Gastrocnemius medialis (tissue), 4 donors: ENCODE measurements around the gene GINS2. TPM values are rescaled to one million over a fixed set of nuclear protein-coding genes. Genes with fewer than 3 reads are reported as not detected.

Source experiments
- ATAC-seq, 2 donors: fragments of 150-250 bp; one replicate each; pipeline ENCODE4 v1.9.1; 2016
- DNase-seq, 2 donors: peaks; one replicate each; pipeline ENCODE4 v3.0.0-alpha.2; 2019
- H3K27ac ChIP-seq, 4 donors: fragments of 200-600 bp; sonication (generic); 1 replicate in 1 of 4; 2 replicates in 3 of 4; pipeline ENCODE4 v1.5.1; 2016 to 2018; ENCODE audit warnings: mild to moderate bottlenecking in 2 of 4, moderate library complexity in 1 of 4
- H3K27me3 ChIP-seq, 3 donors: fragments of 200-600 bp; sonication (generic) in 2 of 3; 1 replicate in 1 of 3; 2 replicates in 2 of 3; pipeline versions ENCODE4 v1.5.1 to v1.6.0; 2016 to 2019; ENCODE audit warnings: mild to moderate bottlenecking in 1 of 3, moderate library complexity in 1 of 3
- H3K36me3 ChIP-seq, 2 donors: fragments of 200-600 bp; sonication (generic) in 1 of 2; one replicate each; pipeline ENCODE4 v1.5.1; 2017 to 2018
- H3K4me1 ChIP-seq, 2 donors: fragments of 200-600 bp; sonication (generic) in 1 of 2; one replicate each; pipeline ENCODE4 v1.5.1; 2016 to 2017; ENCODE audit warnings: mild to moderate bottlenecking in 2 of 2
- H3K4me3 ChIP-seq, 4 donors: fragments of 200-600 bp; sonication (generic) in 3 of 4; 1 replicate in 1 of 4; 2 replicates in 3 of 4; pipeline ENCODE4 v1.5.1; 2016 to 2019; ENCODE audit warnings: mild to moderate bottlenecking in 2 of 4
- H3K9me3 ChIP-seq, 3 donors: fragments of 200-600 bp; sonication (generic) in 2 of 3; 1 replicate in 1 of 3; 2 replicates in 2 of 3; pipeline ENCODE4 v1.5.1; 2016 to 2019
- CTCF ChIP-seq, 5 experiments: fragments of 450-650 bp in 3 of 5; fragments of 200-600 bp in 2 of 5; sonication (generic) in 2 of 5; IDR thresholded peaks in 4 of 5; conservative IDR thresholded peaks in 1 of 5; 1 replicate in 4 of 5; 2 replicates in 1 of 5; pipeline ENCODE4 v1.5.1; 2016 to 2019; ENCODE audit warnings: antibody characterized with exemption in 5 of 5, mild to moderate bottlenecking in 3 of 5, moderate library complexity in 3 of 5
- POLR2A ChIP-seq, 2 donors: fragments of 450-650 bp; IDR thresholded peaks; one replicate each; pipeline ENCODE4 v1.6.1; 2017; ENCODE audit warnings: antibody characterized with exemption in 2 of 2, mild to moderate bottlenecking in 2 of 2, moderate library complexity in 2 of 2
- in situ Hi-C, 4 donors: fragments of 200-750 bp; cut with MboI; loops; one replicate each; pipeline versions ENCODE4 v1.15.0 to v1.8.0; 2017; ENCODE audit warnings: low sequenced_read_pairs in 4 of 4
- intact Hi-C: fragments of 100-400 bp; cut with DNase I; formaldehyde crosslinking; loops from one replicate; pipeline ENCODE4 v1.15.1; 2023; ENCODE audit warnings: low total_unique reads
- total RNA-seq, 4 donors: library from RNA; depleted of rRNA; stranded (reverse); fragments of >200 nt; gene quantifications; one replicate each; pipeline versions ENCODE4 v1.1.0 to v1.2.3, GENCODE V29; 2016

The GINS2 gene
- total RNA-seq, 4 donors from 2014 or later: 0.33 to 1.6 (median 1.6) TPM; not detected in 1

GRCh38 chr16:85716022-85716679 is 27.4 kb upstream of the GINS2 start:
- Histone ChIP-seq H3K4me1 (peaks cover 12 to 14% of the 10 kb centered on the region in 2 donors), H3K36me3 (no peaks in the 10 kb centered on the region), H3K27ac (no peak overlapping the region), H3K9me3 (no peaks in the 10 kb centered on the region), H3K4me3 (no peak overlapping the region), H3K27me3 (no peaks in the 10 kb centered on the region)
- intact Hi-C loops: loop anchor here (5.0 to 10.0 kb wide), 3 partner anchors 104 to 439 kb away; partner anchors contain the start of gene GSE1
- DNase-seq (no peak), ATAC-seq (no peak)
- TF ChIP-seq CTCF (IDR thresholded peaks at IDR 0.05 in 4 of 5, conservative IDR thresholded peaks at IDR 0.05 in 1 of 5) (no peak), POLR2A (IDR thresholded peaks at IDR 0.05) (no peak)
- in situ Hi-C loops: loop anchor here in 1 of 4 donors (10.0 to 25.0 kb wide), 3 partner anchors 51 to 454 kb away; no protein-coding TSS in a partner anchor

- Histone ChIP-seq H3K27me3 (no peaks in the 10 kb centered on the region), H3K9me3 (no peaks in the 10 kb centered on the region), H3K36me3 (no peaks in the 10 kb centered on the region), H3K27ac (no peak overlapping the region), H3K4me3 (no peak overlapping the region), H3K4me1 (peaks cover 9 to 12% of the 10 kb centered on the region in 2 donors)
- no peak for ATAC-seq
- no peak for DNase-seq
- in situ Hi-C loops: loop anchor here in 1 of 4 donors (10.0 to 25.0 kb wide), 3 partner anchors 51 to 453 kb away; no protein-coding TSS in a partner anchor
- intact Hi-C loops: loop anchor here (5.0 to 10.0 kb wide), 3 partner anchors 103 to 438 kb away; partner anchors contain the start of gene GSE1
- no peak for TF ChIP-seq POLR2A (IDR thresholded peaks at IDR 0.05)
- no peak for TF ChIP-seq CTCF (IDR thresholded peaks at IDR 0.05 in 4 of 5, conservative IDR thresholded peaks at IDR 0.05 in 1 of 5)
Observed at GRCh38 chr16:85715169-85716021, 26.6 kb upstream of the GINS2 start.

GRCh38 chr16:85712801-85713200 is 24.0 kb upstream of the GINS2 start:
- ATAC-seq (no peak), DNase-seq (no peak)
- no peak for TF ChIP-seq CTCF (IDR thresholded peaks at IDR 0.05 in 4 of 5, conservative IDR thresholded peaks at IDR 0.05 in 1 of 5)
- Histone ChIP-seq H3K9me3 (no peaks in the 10 kb centered on the region), H3K4me3 (no peak overlapping the region), H3K27ac (no peak overlapping the region), H3K36me3 (no peaks in the 10 kb centered on the region), H3K27me3 (no peaks in the 10 kb centered on the region), H3K4me1 (peaks cover 0 to 2% of the 10 kb centered on the region in 2 donors)
- in situ Hi-C loops (loop anchor here in 1 of 4 donors (10.0 to 25.0 kb wide), 3 partner anchors 48 to 450 kb away; no protein-coding TSS in a partner anchor), intact Hi-C loops (loop anchor here (10.0 kb wide), 1 partner anchor 288 kb away; no protein-coding TSS in a partner anchor)

GRCh38 chr16:85711982-85712587 is 23.3 kb upstream of the GINS2 start:
- no peaks in the 10 kb centered on the region for H3K36me3 ChIP-seq
- H3K27ac ChIP-seq: no peak overlapping the region
- no peak overlapping the region for H3K4me3 ChIP-seq
- TF ChIP-seq CTCF (IDR thresholded peaks at IDR 0.05 in 4 of 5, conservative IDR thresholded peaks at IDR 0.05 in 1 of 5): no peak
- no peak for TF ChIP-seq POLR2A (IDR thresholded peaks at IDR 0.05)
- H3K27me3 ChIP-seq: no peaks in the 10 kb centered on the region
- DNase-seq (no peak), ATAC-seq (no peak)
- H3K4me1 ChIP-seq: no peaks in the 10 kb centered on the region
- no peaks in the 10 kb centered on the region for H3K9me3 ChIP-seq
- in situ Hi-C loops: loop anchor here in 1 of 4 donors (10.0 to 25.0 kb wide), 3 partner anchors 47 to 450 kb away; no protein-coding TSS in a partner anchor
- intact Hi-C loops: loop anchor here (10.0 kb wide), 1 partner anchor 287 kb away; no protein-coding TSS in a partner anchor
